Endothelial cell of umbilical vein (primary cell): ENCODE measurements around the gene WDR37. TPM values are rescaled to one million over a fixed set of nuclear protein-coding genes. Genes with fewer than 3 reads are reported as not detected.

ENCODE experiments used
- BruUV-seq: library from RNA; stranded (reverse); fragments of 400-500 nt; replicated peaks from 2 replicates; lab custom pipeline; 2021; lab: Mats Ljungman, UMichigan
- CTCF ChIA-PET: fragments of 300-600, 350-600 bp; sonication (Branson Sonifier 250); formaldehyde crosslinking; loops from one replicate; lab custom pipeline; 2021; ENCODE audit warnings: antibody characterized with exemption, inconsistent platforms; lab: Charles Lee
- POLR2A ChIA-PET: fragments of 300-600, 350-600 bp; sonication (Branson Sonifier 250); formaldehyde crosslinking; loops from one replicate; lab custom pipeline; 2021; ENCODE audit warnings: antibody characterized with exemption, inconsistent platforms; lab: Charles Lee
- DNase-seq: peaks from one replicate; pipeline ENCODE4 v3.0.0-alpha.2; 2011; ENCODE audit warnings: low read depth, low spot score
- FAIRE-seq: peaks from 2 replicates; lab custom pipeline; 2011; peaks lifted over from hg19 to GRCh38; lab: Jason Lieb, UNC
- H2AFZ ChIP-seq: 2 replicates; pipeline ENCODE4 v1.6.0; 2012; ENCODE audit warnings: low read depth, low read length, control low read depth, inconsistent platforms
- H3K27ac ChIP-seq: 2 replicates; pipeline ENCODE4 v1.5.1; 2011; ENCODE audit warnings: low read depth, mild to moderate bottlenecking, control low read depth, low read length, moderate library complexity; ENCODE audit not compliant: insufficient read depth
- H3K27me3 ChIP-seq, 2 experiments: 2 replicates each; pipeline versions ENCODE4 v1.6.0 to v1.6.1; 2011; ENCODE audit warnings: low read length in 2 of 2, mixed read lengths in 1 of 2; ENCODE audit not compliant: control insufficient read depth in 2 of 2, insufficient read depth in 2 of 2
- H3K36me3 ChIP-seq, 2 experiments: 2 replicates in 1 of 2; 3 replicates in 1 of 2; pipeline ENCODE4 v1.5.1; 2011; ENCODE audit warnings: low read length in 2 of 2, mild to moderate bottlenecking in 1 of 2, moderate library complexity in 1 of 2; ENCODE audit not compliant: control insufficient read depth in 2 of 2, insufficient read depth in 2 of 2; ENCODE audit errors: extremely low read depth in 1 of 2
- H3K4me1 ChIP-seq: 3 replicates; pipeline ENCODE4 v1.5.1; 2011; ENCODE audit warnings: mild to moderate bottlenecking, low read length; ENCODE audit not compliant: control insufficient read depth, insufficient read depth; ENCODE audit errors: extremely low read depth
- H3K4me2 ChIP-seq: 2 replicates; pipeline ENCODE4 v1.6.1; 2011; ENCODE audit warnings: low read length, control low read depth, mixed read lengths; ENCODE audit not compliant: insufficient read depth
- H3K4me3 ChIP-seq, 3 experiments: fragments of 200-600 bp in 1 of 3; sonication (generic), shearing (Covaris generic) in 1 of 3; replicated peaks in 1 of 3; 2 replicates each; pipeline ENCODE4 v1.5.1; 2011 to 2016; ENCODE audit warnings: control low read depth in 3 of 3, low read length in 3 of 3, mild to moderate bottlenecking in 2 of 3, inconsistent platforms in 1 of 3, low read depth in 1 of 3, moderate library complexity in 1 of 3; ENCODE audit not compliant: insufficient read depth in 1 of 3
- H3K79me2 ChIP-seq: 2 replicates; pipeline ENCODE4 v1.6.0; 2012; ENCODE audit warnings: low read length, inconsistent platforms; ENCODE audit not compliant: control insufficient read depth, insufficient read depth
- H3K9ac ChIP-seq: replicated peaks from 2 replicates; pipeline ENCODE3; 2011; ENCODE audit warnings: low read length, control low read depth; ENCODE audit not compliant: insufficient read depth; ENCODE audit errors: extremely low read depth
- H3K9me1 ChIP-seq: replicated peaks from 3 replicates; pipeline ENCODE4 v1.6.0; 2011; ENCODE audit warnings: mild to moderate bottlenecking, low read length; ENCODE audit not compliant: control insufficient read depth, insufficient read depth; ENCODE audit errors: extremely low read depth
- H3K9me3 ChIP-seq: replicated peaks from 2 replicates; pipeline ENCODE4 v1.5.1; 2012; ENCODE audit warnings: low read length, inconsistent platforms; ENCODE audit not compliant: control insufficient read depth, insufficient read depth
- H4K20me1 ChIP-seq: replicated peaks from 2 replicates; pipeline ENCODE3; 2011; ENCODE audit warnings: mild to moderate bottlenecking, low read length; ENCODE audit not compliant: control insufficient read depth, insufficient read depth; ENCODE audit errors: extremely low read depth
- CTCF ChIP-seq, 2 donors: IDR thresholded peaks; 1 replicate in 1 of 2; 2 replicates in 1 of 2; pipeline ENCODE4 v1.5.1; 2011; ENCODE audit warnings: low read length in 2 of 2, mild to moderate bottlenecking in 2 of 2, moderate library complexity in 2 of 2, control low read depth in 1 of 2, inconsistent platforms in 1 of 2, low read depth in 1 of 2; ENCODE audit not compliant: insufficient read depth in 1 of 2; ENCODE audit errors: extremely low read depth in 1 of 2
- EZH2 ChIP-seq: IDR thresholded peaks from 2 replicates; pipeline ENCODE4 v1.6.1; 2012; ENCODE audit warnings: borderline replicate concordance, low read depth, mild to moderate bottlenecking, moderate library complexity, low read length, inconsistent platforms; ENCODE audit not compliant: severe bottlenecking
- FOS ChIP-seq: IDR thresholded peaks from 2 replicates; pipeline ENCODE4 v1.6.1; 2011; ENCODE audit warnings: mild to moderate bottlenecking, low read length, moderate library complexity, borderline replicate concordance; ENCODE audit not compliant: insufficient read depth
- GATA2 ChIP-seq: IDR thresholded peaks from 2 replicates; pipeline ENCODE4 v1.7.0; 2011; ENCODE audit warnings: low read depth, mild to moderate bottlenecking, moderate library complexity, mixed read lengths, low read length; ENCODE audit not compliant: insufficient read length, insufficient read depth
- MAX ChIP-seq: IDR thresholded peaks from 2 replicates; pipeline ENCODE4 v1.6.1; 2011; ENCODE audit not compliant: insufficient read depth, insufficient read length
- POLR2AphosphoS5 ChIP-seq: IDR thresholded peaks from 2 replicates; pipeline ENCODE4 v1.6.1; 2012; ENCODE audit warnings: low read depth, mild to moderate bottlenecking, control low read depth, low read length, moderate library complexity; ENCODE audit not compliant: insufficient read depth
- dilution Hi-C: fragments of 300-500 bp; cut with MboI; formaldehyde crosslinking; loops from one replicate; pipeline ENCODE4 v1.15.0; 2019; ENCODE audit warnings: low sequenced_read_pairs; ENCODE audit not compliant: extremely low pct_ligation_motif_present
- intact Hi-C: fragments of 100-400 bp; cut with micrococcal nuclease; formaldehyde crosslinking; loops from one replicate; pipeline ENCODE4 v1.10.0; 2022
- polyA plus RNA-seq, 4 experiments: library from polyadenylated mRNA; depleted of rRNA in 3 of 4; stranded (reverse) in 3 of 4; unstranded in 1 of 4; fragments of >200 nt; gene quantifications; 2 replicates each; pipeline versions ENCODE4 v1.2.1 to v1.2.3, GENCODE V29; 2011 to 2012; ENCODE audit warnings: missing spikeins in 1 of 4
- total RNA-seq: library from RNA; stranded (reverse); gene quantifications from 2 replicates; pipeline ENCODE4 v1.2.3, GENCODE V29; 2021

Gene WDR37
- total and polyA plus RNA-seq, 2 donors (not counting 3 experiments of a cell fraction or from before 2014, with no cell fraction given): 21.7 to 25.5 TPM

- TF ChIP-seq MAX (no peak), GATA2 (no peak)
- Histone ChIP-seq H3K9ac (no peak overlapping the region), H3K9me1 (no peaks in the 10 kb centered on the region), H3K4me3 (no peak overlapping the region), H4K20me1 (no peaks in the 10 kb centered on the region), H3K36me3 (no peaks in the 10 kb centered on the region), H3K79me2 (no peaks in the 10 kb centered on the region), H3K4me2 (no peak overlapping the region), H3K27ac (no peak overlapping the region), H3K4me1 (no peaks in the 10 kb centered on the region), H3K27me3 (no peaks in the 10 kb centered on the region), H3K9me3 (no peaks in the 10 kb centered on the region), H2AFZ (no peak overlapping the region)
- CTCF ChIA-PET: interaction anchor here (1.2 kb wide), 1 partner anchor 12 kb away, joined by 4 read pairs; no protein-coding TSS in a partner anchor
- BruUV-seq: no TSS peak
- intact Hi-C loops (no loop called here), dilution Hi-C loops (no loop called here)
- POLR2A ChIA-PET: no interaction called here
- DNase-seq: no peak
- FAIRE-seq: no peak
Observed at GRCh38 chr10:1180071-1180730, 124.0 kb downstream of the WDR37 start.

GRCh38 chr10:1180836-1181235 lies 124.7 kb downstream of the WDR37 start:
- intact Hi-C loops: no loop called here
- no peak overlapping the region for H3K27ac ChIP-seq
- CTCF ChIA-PET: interaction anchor here (1.2 kb wide), 1 partner anchor 11 kb away, joined by 4 read pairs; no protein-coding TSS in a partner anchor

More at GRCh38 chr10:1180836-1181235, 124.7 kb downstream of the WDR37 start:
- Histone ChIP-seq H3K9ac (no peak overlapping the region), H3K4me1 (no peaks in the 10 kb centered on the region), H3K79me2 (no peaks in the 10 kb centered on the region), H4K20me1 (no peaks in the 10 kb centered on the region), H3K27me3 (no peaks in the 10 kb centered on the region), H3K4me3 (no peak overlapping the region), H2AFZ (no peak overlapping the region), H3K4me2 (no peak overlapping the region), H3K36me3 (no peaks in the 10 kb centered on the region), H3K9me3 (no peaks in the 10 kb centered on the region), H3K9me1 (no peaks in the 10 kb centered on the region)
- POLR2A ChIA-PET: no interaction called here
- FAIRE-seq (no peak), DNase-seq (no peak)
- TF ChIP-seq MAX (no peak), EZH2 (no peak), FOS (no peak), CTCF (IDR thresholded peaks at IDR 0.05; ENCODE audit: extremely low read depth in 1 of 2, insufficient read depth in 1 of 2, low read depth in 1 of 2, low read length in 2 of 2) (no peak), GATA2 (no peak), POLR2AphosphoS5 (no peak)
- dilution Hi-C loops: no loop called here
- no TSS peak for BruUV-seq
